Prostate gland (tissue), 2 donors: Measurements from ENCODE around the gene CAPZA2.

Source experiments
- CTCF ChIP-seq, 4 experiments: fragments of 200-600 bp in 2 of 4; fragments of 450-650 bp in 2 of 4; sonication (generic) in 2 of 4; IDR thresholded peaks; 1 replicate in 3 of 4; 2 replicates in 1 of 4; pipeline ENCODE4 v1.5.1; 2016 to 2019; ENCODE audit warnings: antibody characterized with exemption in 4 of 4, mild to moderate bottlenecking in 2 of 4, moderate library complexity in 2 of 4
- POLR2A ChIP-seq: fragments of 450-650 bp; IDR thresholded peaks from one replicate; pipeline ENCODE4 v1.6.1; 2016; ENCODE audit warnings: antibody characterized with exemption, mild to moderate bottlenecking

GRCh38 chr7:116955340-116955739 is 93.0 kb downstream of the CAPZA2 start:
- TF ChIP-seq CTCF (IDR thresholded peaks at IDR 0.05) (no peak), POLR2A (no peak)
